NCI-H2029 (cell line): Measurements from ENCODE around the gene GSTA4.
A peak's percentile ranks its signal among the peaks of the same experiment; 100 is the strongest.
"Not testable (repeated sequence)": the region's sequence is repeated elsewhere in the genome, so short reads cannot be mapped to it uniquely, and the experiment has no call there.

Source experiments
- DNase-seq: peaks from one replicate; lab custom pipeline; 2025; lab: John Stamatoyannopoulos, UW

Gene GSTA4

GRCh38 chr6:52975580-52975979 lies 19.5 kb downstream of the GSTA4 start:
- no peak for DNase-seq

DNA sequence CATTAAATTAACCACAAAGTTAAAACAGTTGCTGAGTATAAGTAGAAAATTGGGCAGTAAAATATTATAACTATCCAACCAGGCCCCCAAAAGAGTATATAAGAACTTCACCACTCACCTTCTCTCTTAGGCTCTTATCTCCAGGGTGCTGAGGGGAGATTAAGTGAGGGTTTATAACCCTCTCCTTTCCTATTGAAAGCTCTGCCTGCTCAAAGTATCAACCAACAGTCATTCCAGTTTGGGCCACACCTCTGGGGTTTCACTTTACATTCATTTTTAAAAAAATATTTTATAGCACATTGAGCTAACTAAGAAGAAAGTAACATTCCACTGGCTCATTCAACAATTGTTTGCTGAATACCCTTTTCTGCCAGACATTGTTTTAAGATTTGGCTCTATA lies 22.1 kb downstream of the GSTA4 start:
- DNase-seq: no peak

DNA sequence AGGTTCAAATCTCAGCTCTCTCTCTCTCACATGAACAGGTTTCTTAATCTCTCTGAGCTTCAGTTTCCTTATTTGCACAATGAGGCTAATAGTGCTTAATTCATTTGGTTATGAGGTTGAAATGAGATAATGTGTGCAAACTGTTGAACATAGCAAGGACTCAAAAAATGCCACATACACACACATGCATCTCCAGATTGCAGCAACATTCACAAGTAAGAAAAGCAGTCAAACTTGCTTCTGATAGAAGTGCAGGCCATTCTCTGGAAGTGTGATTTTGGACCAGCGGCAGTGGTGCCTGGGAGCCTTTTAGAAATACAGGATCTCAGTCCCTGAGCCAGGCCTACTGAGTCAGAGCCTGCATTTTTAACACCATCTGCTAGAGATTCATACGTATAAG lies 25.7 kb downstream of the GSTA4 start:
- DNase-seq: no peak

DNA sequence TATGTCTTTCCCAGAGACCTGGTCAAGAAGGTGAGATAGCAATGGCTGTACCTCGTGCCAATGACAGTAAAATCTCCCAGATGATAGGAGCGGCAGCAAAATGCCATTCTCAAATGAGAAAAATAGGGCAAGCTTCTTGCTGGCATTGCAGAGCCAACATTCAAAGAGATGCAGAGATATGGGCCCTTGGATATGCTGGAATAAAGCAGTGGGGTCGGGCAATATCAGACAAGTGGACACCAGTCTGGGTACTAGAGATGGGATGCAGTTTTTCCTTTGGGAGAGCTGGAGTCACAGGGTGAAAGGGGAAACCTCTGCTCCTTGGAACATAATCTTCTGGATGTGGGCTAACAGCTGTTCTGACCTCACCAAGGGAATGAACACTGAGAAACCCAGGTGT lies 29.0 kb downstream of the GSTA4 start:
- no peak for DNase-seq

GRCh38 chr6:52965380-52965779 lies 29.7 kb downstream of the GSTA4 start:
- DNase-seq: no peak

GRCh38 chr6:52964318-52964717 lies 30.8 kb downstream of the GSTA4 start:
- no peak for DNase-seq

GRCh38 chr6:52962701-52963100 lies 32.4 kb downstream of the GSTA4 start:
- DNase-seq: no peak

GRCh38 chr6:52961022-52961421 lies 34.1 kb downstream of the GSTA4 start:
- not testable (repeated sequence) for DNase-seq

DNA sequence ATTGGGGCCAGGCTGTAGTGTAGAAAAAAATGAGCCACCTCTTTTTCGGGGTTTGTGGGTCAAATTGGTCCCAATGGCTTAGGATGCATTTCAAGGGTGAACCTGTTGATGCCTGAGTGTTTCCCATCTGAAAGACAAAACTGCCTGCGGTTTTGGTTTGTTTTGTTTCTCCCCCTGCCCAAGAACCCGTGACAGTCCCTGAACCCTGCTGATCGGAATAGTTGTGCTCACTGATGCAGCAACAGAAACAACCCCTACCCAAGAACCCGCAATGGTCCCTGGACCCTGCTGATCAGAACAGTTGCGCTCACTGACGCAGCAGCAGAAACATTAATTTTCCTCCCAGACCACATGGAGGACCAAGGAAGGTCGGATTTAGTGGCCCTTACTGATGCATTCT lies 34.9 kb downstream of the GSTA4 start:
- DNase-seq: not testable (repeated sequence)

GRCh38 chr6:52958546-52959255 lies 36.4 kb downstream of the GSTA4 start:
- no peak for DNase-seq

DNA sequence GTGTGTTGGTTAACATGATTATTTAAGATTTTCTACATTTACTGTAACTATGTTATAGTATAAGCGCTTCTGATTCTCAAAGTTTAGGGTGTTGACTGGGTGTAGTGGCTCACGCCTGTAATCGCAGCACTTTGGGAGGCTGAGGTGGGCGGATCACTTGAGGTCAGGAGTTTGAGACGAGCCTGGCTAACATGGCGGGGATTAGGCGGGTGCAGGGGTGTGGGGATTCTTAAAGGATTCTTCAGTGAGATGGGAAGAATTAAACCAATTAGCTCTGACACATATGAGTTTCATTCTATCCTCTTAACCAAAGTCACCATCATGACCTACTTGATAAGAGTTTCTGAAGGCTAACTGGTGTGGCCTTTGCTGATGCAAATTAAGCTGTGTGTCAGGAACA lies 39.2 kb downstream of the GSTA4 start:
- no peak for DNase-seq

GRCh38 chr6:52953911-52954839 lies 40.9 kb downstream of the GSTA4 start:
- DNase-seq: no peak

DNA sequence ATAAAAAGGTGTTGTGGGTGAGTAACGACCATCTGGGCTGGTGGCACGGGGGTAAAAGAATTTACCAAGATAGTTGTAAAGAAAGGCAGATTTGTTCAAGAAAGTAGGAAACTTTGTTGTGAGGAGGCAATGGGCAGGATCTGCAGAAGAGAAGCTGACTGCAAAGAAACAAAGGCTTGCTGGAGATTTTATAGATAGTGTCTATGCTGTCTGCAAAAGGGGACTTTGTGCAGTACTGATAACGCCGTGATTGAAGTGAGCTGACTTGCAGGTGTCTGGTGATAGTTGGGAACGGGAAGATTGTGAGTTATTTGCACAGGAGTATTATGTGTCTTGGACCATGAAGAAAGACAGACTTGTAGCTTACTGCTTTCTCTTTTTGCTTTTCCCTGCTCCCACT lies 48.8 kb downstream of the GSTA4 start:
- DNase-seq: no peak

DNA sequence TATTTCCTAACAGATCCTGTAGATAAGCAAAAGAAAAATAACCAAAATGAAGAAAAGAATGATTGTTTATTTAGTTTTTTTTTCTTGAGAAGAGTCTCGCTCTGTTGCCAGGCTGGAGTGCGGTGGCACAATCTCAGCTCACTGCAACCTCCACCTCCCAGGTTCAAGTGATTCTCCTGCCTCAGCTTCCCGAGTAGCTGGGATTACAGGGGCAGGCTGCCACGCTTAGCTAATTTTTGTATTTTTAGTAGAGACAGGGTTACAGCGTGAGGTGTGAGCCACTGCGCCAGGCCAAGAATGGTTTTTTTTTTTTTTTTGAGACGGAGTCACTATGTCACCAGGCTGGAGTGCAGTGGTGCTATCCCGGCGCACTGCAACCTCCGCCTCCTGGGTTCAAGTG lies 52.3 kb downstream of the GSTA4 start:
- not testable (repeated sequence) for DNase-seq

GRCh38 chr6:52942221-52942620 lies 52.9 kb downstream of the GSTA4 start:
- DNase-seq: no peak

- no peak for DNase-seq
These were observed 57.2 kb downstream of the GSTA4 start for GRCh38 chr6:52937908-52938307.

DNA sequence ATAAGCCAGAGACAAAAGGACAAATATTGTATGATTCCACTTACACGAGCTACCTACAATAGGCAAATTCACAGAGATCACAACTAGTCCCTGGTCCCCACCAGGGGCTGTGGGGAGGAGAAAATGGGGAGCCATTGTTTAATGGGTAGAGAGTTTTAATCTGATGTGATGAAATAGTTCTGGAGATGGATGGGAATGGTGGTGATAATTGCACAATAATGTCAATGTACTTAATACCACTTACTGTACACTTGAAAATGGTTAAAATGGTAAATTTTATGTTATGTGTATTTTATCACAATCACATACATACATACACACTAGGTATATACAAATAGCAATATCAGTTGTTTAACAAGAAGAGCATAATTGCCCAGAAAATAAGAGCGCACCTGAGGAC lies 61.3 kb downstream of the GSTA4 start:
- DNase-seq: no peak

DNA sequence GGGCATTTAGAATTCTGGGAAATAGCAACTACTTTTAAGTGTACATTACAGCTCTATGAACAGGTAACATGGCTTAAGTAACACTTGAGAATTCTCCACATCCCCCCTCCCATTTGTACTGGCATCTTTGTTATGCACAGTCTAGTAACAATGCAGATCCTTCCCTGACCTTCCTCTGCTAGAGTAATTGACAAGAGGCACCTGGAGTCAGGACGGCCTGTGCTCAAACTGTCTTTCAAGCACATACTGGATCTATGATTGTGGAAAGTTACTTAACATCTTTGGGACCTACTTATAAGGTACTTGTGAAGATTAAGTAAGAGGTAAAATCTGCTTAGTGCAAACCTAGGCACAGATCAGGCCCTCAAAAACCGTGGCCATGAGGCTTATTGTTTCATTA lies 63.7 kb downstream of the GSTA4 start:
- DNase-seq: no peak

- DNase-seq: peak; percentile 48
These were observed 65.5 kb downstream of the GSTA4 start for GRCh38 chr6:52929321-52930164.
